Neural cell (in vitro differentiated cells): ENCODE measurements around the gene GRB7. TPM values are rescaled to one million over a fixed set of nuclear protein-coding genes. Genes with fewer than 3 reads are reported as not detected.

Experiments used
- H2AFZ ChIP-seq: fragments of 200-600, 300-800 bp; sonication (generic), shearing (Covaris generic); 2 replicates; pipeline ENCODE4 v1.6.0; 2014; ENCODE audit warnings: low read depth, mild to moderate bottlenecking, antibody characterized with exemption, low read length, moderate library complexity
- H3F3A ChIP-seq: fragments of 200-600 bp; shearing (Covaris generic); 2 replicates; pipeline ENCODE4 v1.6.1; 2016; ENCODE audit warnings: mild to moderate bottlenecking, moderate library complexity, mixed read lengths, antibody characterized with exemption, low read length; ENCODE audit not compliant: insufficient read depth, poor library complexity, severe bottlenecking
- H3K27ac ChIP-seq: fragments of 200-600, 300-800 bp; sonication (generic), shearing (Covaris generic); 2 replicates; pipeline ENCODE4 v1.5.1; 2014; ENCODE audit warnings: mild to moderate bottlenecking, low read length, moderate library complexity
- H3K27me3 ChIP-seq: fragments of 300-800, 200-600 bp; sonication (generic), shearing (Covaris generic); 2 replicates; pipeline ENCODE4 v1.6.0; 2014; ENCODE audit warnings: mild to moderate bottlenecking, low read depth, low read length, moderate library complexity; ENCODE audit not compliant: insufficient read depth
- H3K36me3 ChIP-seq: fragments of 300-800, 200-600 bp; sonication (generic), shearing (Covaris generic); 2 replicates; pipeline ENCODE4 v1.5.1; 2014; ENCODE audit warnings: mild to moderate bottlenecking, antibody characterized with exemption, low read length, moderate library complexity; ENCODE audit not compliant: insufficient read depth
- H3K4me2 ChIP-seq: fragments of 300-800, 200-600 bp; sonication (generic), shearing (Covaris generic); 2 replicates; pipeline ENCODE4 v1.6.0; 2014; ENCODE audit warnings: mild to moderate bottlenecking, low read length
- H3K4me3 ChIP-seq: fragments of 300-800, 200-600 bp; sonication (generic), shearing (Covaris generic); 2 replicates; pipeline ENCODE4 v1.5.1; 2014; ENCODE audit warnings: mild to moderate bottlenecking, low read length, moderate library complexity
- H3K79me2 ChIP-seq: fragments of 200-600 bp; shearing (Covaris generic); replicated peaks from 2 replicates; pipeline ENCODE4 v1.6.0; 2014; ENCODE audit warnings: mild to moderate bottlenecking, low read length, moderate library complexity; ENCODE audit not compliant: insufficient read depth
- H3K9ac ChIP-seq: fragments of 300-800, 200-600 bp; sonication (generic), shearing (Covaris generic); 2 replicates; pipeline ENCODE4 v1.6.1; 2016; ENCODE audit warnings: mild to moderate bottlenecking, low read length, mixed read lengths
- H3K9me2 ChIP-seq: fragments of 200-600 bp; shearing (Covaris generic); 2 replicates; pipeline ENCODE4 v1.6.1; 2016; ENCODE audit warnings: mild to moderate bottlenecking, low read length, mixed read lengths; ENCODE audit not compliant: insufficient read depth
- H3K9me3 ChIP-seq: fragments of 200-600, 300-800 bp; sonication (generic), shearing (Covaris generic); 2 replicates; pipeline ENCODE4 v1.6.1; 2016; ENCODE audit warnings: mild to moderate bottlenecking, mixed run types, low read length, moderate library complexity, mixed read lengths
- H4K20me1 ChIP-seq: fragments of 200-600 bp; shearing (Covaris generic); 2 replicates; pipeline ENCODE4 v1.6.1; 2016; ENCODE audit warnings: mild to moderate bottlenecking, mixed run types; ENCODE audit not compliant: insufficient read depth
- CTCF ChIP-seq: fragments of 450-650 bp; IDR thresholded peaks from 2 replicates; pipeline ENCODE4 v1.5.1; 2014; ENCODE audit warnings: antibody characterized with exemption, mild to moderate bottlenecking, moderate library complexity; ENCODE audit not compliant: poor library complexity, severe bottlenecking
- EP300 ChIP-seq: fragments of 450-650 bp; conservative IDR thresholded peaks from 2 replicates; pipeline ENCODE4 v1.6.1; 2014; ENCODE audit warnings: antibody characterized with exemption, mild to moderate bottlenecking, moderate library complexity; ENCODE audit not compliant: poor library complexity, severe bottlenecking
- EZH2 ChIP-seq: fragments of 200-600, 300-800 bp; shearing (Covaris generic), sonication (generic); IDR thresholded peaks from 2 replicates; pipeline ENCODE4 v1.6.1; 2014; ENCODE audit warnings: antibody characterized with exemption, low read length, borderline replicate concordance, mild to moderate bottlenecking; ENCODE audit not compliant: insufficient read depth, poor library complexity, severe bottlenecking
- MXI1 ChIP-seq: fragments of 450-650 bp; conservative IDR thresholded peaks from 2 replicates; pipeline ENCODE4 v1.6.1; 2014; ENCODE audit warnings: antibody characterized with exemption, mild to moderate bottlenecking; ENCODE audit not compliant: poor library complexity, severe bottlenecking
- POLR2AphosphoS5 ChIP-seq: IDR thresholded peaks from 2 replicates; pipeline ENCODE4 v1.6.1; 2012
- RAD21 ChIP-seq: fragments of 450-650 bp; conservative IDR thresholded peaks from 2 replicates; pipeline ENCODE4 v1.6.1; 2014; ENCODE audit warnings: antibody characterized with exemption, mild to moderate bottlenecking, moderate library complexity
- REST ChIP-seq: IDR thresholded peaks from 2 replicates; pipeline ENCODE4 v1.6.1; 2012; ENCODE audit warnings: borderline replicate concordance
- SMC3 ChIP-seq: fragments of 450-650 bp; conservative IDR thresholded peaks from 2 replicates; pipeline ENCODE4 v1.6.1; 2014; ENCODE audit warnings: antibody characterized with exemption, mild to moderate bottlenecking, moderate library complexity; ENCODE audit not compliant: poor library complexity
- TAF1 ChIP-seq: IDR thresholded peaks from 2 replicates; pipeline ENCODE4 v1.6.1; 2012; ENCODE audit warnings: low read depth
- polyA plus RNA-seq: library from polyadenylated mRNA; depleted of rRNA; stranded (reverse); fragments of >200 nt; gene quantifications from 2 replicates; pipeline ENCODE4 v1.2.3, GENCODE V29; 2014

Gene GRB7
- polyA plus RNA-seq, 1 donor from 2014 or later, result not detected

- no peaks in the 10 kb centered on the region for H3F3A ChIP-seq
- no peak overlapping the region for H3K4me3 ChIP-seq
- H3K9me3 ChIP-seq, result no peaks in the 10 kb centered on the region
- no peaks in the 10 kb centered on the region for H3K9me2 ChIP-seq
- TF ChIP-seq MXI1, result no peak
- no peak for TF ChIP-seq REST
- H3K36me3 ChIP-seq, result no peaks in the 10 kb centered on the region
- peaks cover 55% of the 10 kb centered on the region for H3K27me3 ChIP-seq
- no peak overlapping the region for H3K9ac ChIP-seq
- no peak overlapping the region for H3K4me2 ChIP-seq
- no peak overlapping the region for H3K27ac ChIP-seq
- H4K20me1 ChIP-seq, result no peaks in the 10 kb centered on the region
- H2AFZ ChIP-seq, result no peak overlapping the region
- H3K79me2 ChIP-seq, result no peaks in the 10 kb centered on the region
These were observed 2.2 kb downstream of the GRB7 start for GRCh38 chr17:39739885-39740356.

GRCh38 chr17:39740357-39741111 lies 2.8 kb downstream of the GRB7 start:
- Histone ChIP-seq H2AFZ (no peak overlapping the region), H3F3A (no peaks in the 10 kb centered on the region), H3K4me2 (no peak overlapping the region), H3K27me3 (peaks cover 55% of the 10 kb centered on the region), H3K9ac (no peak overlapping the region), H3K9me2 (no peaks in the 10 kb centered on the region), H3K9me3 (no peaks in the 10 kb centered on the region), H3K79me2 (no peaks in the 10 kb centered on the region), H3K36me3 (no peaks in the 10 kb centered on the region), H3K4me3 (no peak overlapping the region), H3K27ac (no peak overlapping the region), H4K20me1 (no peaks in the 10 kb centered on the region)
- no peak for TF ChIP-seq SMC3
- no peak for TF ChIP-seq EZH2
- no peak for TF ChIP-seq EP300
- TF ChIP-seq TAF1, result no peak
- TF ChIP-seq POLR2AphosphoS5, result no peak
- TF ChIP-seq CTCF, result no peak
- no peak for TF ChIP-seq MXI1
- no peak for TF ChIP-seq REST
- no peak for TF ChIP-seq RAD21
